B cell (primary cell): Measurements from ENCODE around the gene SLC13A2.

Experiments used
- CTCF ChIP-seq: fragments of 200-600 bp; IDR thresholded peaks from one replicate; pipeline ENCODE4 v1.8.0; 2022; ENCODE audit warnings: antibody characterized with exemption, mild to moderate bottlenecking
- EZH2 ChIP-seq: IDR thresholded peaks from 2 replicates; pipeline ENCODE4 v1.6.1; 2012; ENCODE audit warnings: borderline replicate concordance, low read depth, mild to moderate bottlenecking, moderate library complexity, low read length; ENCODE audit not compliant: insufficient read depth, poor library complexity, severe bottlenecking

- no peak for TF ChIP-seq CTCF
- TF ChIP-seq EZH2, result no peak
Observed at GRCh38 chr17:28500712-28501379, 27.4 kb downstream of the SLC13A2 start.
